GM19324 (cell line): ENCODE measurements around the gene EYS.
"Not testable (repeated sequence)": the region's sequence is repeated elsewhere in the genome, so short reads cannot be mapped to it uniquely, and the experiment has no call there.

ENCODE experiments used
- ATAC-seq: cut with Tn5 transposase; IDR thresholded peaks from one replicate; pipeline ENCODE4 v1.9.1; 2021; ENCODE audit warnings: mild to moderate bottlenecking, moderate library complexity; ENCODE audit not compliant: unreplicated experiment, low FRiP score

EYS gene

DNA sequence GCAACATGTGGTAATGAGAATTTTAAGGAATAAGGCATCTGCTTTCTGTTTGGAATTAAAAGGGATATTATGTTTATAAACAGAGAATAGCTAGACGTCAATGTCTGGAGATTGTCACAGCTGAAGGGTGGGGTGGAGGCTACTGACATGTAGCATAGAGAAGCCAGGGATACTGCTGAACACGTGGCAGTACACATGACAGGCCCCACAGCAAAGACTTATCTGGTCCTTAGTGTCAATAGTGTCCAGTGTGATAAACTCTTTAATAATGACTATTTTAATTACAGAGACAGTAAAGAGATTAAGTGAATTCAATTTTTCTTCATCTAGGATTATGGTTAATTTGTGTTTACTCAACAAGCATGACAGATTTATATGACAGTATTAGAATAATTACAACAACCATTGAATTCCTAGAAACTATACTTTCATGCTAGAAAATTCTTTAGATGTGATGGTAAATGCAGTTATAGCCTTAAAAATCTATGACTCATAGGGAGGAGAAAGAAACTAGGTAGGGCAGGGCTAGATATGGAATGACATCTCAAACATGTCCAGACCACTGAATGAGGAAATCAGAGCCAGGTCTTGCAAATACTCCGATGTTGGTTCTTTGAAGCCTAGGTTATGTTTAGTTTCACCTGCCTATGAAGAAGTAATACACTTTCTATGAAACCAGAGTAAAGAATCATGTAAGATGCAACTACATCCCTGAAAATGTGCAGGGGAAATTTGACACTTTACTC lies 1671.9 kb downstream of the EYS start:
- ATAC-seq, result no peak

DNA sequence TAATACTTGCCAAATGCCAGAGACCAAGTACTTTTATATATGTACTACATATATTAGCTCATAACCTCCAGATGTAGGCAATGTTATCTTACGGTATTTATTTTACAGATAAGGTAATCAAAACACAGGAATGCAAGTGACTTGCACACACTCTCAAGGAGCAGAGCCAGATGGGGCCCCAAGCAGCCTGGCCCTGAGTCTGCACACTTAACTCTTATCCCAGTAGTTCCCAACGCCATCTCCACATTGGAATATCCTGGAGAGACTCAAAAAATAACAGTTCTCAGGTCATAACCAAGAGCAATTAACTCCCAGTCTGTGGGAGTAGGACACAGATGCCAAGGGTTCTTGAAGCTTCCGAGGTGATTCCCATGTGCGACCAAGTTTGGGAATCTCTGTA lies 1672.7 kb downstream of the EYS start:
- ATAC-seq, result no peak

DNA sequence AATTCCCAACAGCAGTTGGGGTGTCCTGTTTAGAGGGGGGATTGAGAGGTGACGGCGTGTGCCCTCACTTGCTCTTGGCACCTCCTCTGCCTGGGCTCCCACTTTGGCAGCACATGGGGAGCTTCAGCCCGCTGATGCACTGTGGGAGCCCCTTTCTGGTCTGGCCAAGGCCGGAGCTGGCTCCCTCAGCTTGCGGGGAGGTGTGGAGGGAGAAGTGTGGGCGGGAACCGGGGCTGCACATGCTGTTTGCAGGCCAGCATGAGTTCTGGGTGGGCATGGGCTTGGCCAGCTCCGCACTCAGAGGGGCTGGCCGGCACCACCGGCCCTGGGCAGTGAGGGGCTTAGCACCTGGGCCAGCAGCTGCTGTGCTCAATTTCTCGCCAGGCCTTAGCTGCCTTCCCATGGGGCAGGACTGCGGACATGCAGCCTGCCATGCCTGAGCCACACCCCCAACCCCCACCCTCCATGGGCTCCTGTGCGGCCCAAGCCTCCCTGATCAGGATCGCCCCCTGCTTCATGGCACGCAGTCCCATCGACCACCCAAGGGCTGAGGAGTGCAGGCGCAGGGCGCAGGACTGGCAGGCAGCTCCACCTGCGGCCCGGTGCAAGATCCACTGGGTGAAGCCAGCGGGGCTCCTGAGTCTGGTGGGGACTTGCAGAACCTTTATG lies 1675.9 kb downstream of the EYS start:
- ATAC-seq, result not testable (repeated sequence)

DNA sequence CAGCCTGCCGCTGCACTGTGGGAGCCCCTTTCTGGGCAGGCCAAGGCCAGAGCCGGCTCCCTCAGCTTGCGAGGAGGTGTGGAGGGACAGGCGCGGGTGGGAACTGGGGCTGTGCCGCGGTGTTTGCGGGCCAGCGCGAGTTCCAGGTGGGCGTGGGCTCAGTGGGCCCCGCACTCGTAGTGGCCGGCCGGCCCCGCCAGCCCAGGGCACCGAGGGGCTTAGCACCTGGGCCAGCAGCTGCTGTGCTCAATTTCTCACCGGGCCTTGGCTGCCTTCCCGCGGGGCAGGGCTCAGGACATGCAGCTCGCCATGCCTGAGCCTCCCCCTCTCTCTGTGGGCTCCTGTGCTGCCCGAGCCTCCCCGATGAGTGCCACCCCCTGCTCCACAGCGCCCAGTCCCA lies 1683.3 kb downstream of the EYS start:
- no peak for ATAC-seq

DNA sequence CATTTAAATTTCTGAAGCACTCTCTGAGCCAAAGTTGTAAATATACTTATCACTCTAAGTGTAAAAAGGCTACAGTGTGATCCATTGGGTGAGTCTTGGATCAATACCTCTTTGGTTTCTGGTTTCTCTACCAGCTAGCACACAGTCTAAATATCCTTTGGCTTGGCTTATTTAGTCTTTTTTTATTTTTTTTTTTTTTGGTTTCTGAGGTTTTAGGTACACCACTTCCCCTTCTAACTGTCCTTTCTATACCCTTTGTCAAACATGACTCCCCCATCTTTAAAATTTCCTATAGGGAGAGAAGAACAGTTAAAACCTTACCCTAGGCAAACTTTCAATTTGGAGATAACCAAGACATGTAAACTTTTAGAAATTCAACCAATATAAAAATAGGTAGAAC lies 1692.4 kb downstream of the EYS start:
- no peak for ATAC-seq

DNA sequence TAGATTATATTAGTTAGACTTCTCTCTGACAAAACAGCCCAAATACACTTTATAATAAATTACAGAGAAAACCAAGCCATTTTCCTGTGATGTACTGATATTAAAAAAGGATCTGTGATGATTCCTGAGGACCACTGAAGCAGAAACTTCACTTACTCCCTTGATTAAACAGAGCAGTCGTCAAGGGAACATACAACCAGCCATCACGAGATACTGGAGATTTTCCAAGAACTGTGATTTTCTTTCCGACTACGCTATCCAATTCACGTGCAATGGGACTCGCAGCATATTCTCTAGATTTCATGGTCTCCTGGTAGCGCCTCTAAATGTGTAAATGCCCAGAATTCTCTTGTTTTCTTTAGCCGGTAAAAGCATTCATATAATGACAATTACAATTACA lies 1694.0 kb downstream of the EYS start:
- no peak for ATAC-seq

DNA sequence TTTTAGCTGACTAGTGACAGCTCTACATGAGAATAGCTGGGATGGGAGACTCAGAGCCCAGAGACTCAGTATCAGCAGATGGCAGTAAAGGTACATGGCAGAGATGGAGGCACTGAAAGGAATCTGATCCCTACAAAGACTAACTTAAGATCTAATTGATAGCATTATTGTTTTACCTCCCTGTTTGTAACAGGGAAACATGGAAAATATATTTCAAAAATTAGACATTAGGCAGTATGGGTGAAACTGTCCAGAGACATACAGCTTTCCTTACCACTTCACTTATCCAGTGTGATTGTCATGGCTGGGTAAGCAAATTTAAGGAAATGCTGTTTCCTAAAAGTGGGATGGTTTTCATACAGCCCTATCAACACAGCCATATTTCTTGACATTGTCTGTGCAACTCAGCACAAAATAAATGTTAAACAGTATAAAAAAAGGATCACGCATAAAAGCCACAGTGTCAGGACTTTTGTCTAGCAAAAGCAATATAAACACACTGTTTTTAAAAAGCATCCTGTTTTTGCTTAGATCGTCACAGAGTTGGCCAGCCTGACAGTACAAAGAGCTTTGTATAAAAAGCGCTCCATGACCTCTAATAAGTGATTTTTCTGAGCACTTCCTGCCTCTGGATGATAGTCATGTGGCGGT lies 1694.5 kb downstream of the EYS start:
- no peak for ATAC-seq

DNA sequence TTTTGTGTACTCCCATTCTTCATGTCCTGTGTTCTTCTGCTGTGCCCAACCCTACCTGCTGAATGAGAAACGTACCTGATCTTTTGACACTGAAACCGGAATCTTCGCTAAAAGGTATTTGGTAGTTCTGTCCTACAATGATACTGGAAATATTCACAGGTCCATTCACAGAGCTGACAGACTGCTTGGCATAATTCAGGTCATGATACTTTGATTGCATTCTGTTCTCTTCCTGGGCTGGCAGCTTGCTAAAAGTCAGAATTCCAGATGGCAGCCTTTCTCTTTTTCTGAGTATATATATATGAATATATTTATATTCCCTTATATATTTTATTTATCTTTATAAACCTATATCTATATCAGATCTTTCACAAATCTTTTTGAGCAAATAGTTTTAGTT lies 1696.4 kb downstream of the EYS start:
- ATAC-seq, result no peak

DNA sequence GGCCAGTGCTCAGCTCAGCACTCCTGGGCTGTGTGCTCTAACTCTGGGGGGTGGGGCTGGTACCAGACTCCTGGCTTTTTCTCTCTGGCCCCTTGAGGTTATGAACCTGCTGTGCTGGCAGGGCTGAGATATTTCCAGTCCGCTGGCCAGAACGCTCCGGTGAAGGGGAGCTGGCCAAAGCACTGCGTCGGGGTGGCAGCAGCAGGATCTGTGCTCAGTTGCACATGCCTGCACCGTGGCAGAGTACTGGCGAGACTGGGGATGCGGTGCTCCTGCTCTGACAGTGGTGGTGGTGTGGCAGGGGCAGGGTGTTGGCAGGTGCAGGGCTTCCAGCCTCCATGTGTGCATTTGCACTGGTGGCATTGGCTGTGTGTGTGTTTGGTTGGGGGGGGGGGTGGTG lies 1697.0 kb downstream of the EYS start:
- no peak for ATAC-seq

DNA sequence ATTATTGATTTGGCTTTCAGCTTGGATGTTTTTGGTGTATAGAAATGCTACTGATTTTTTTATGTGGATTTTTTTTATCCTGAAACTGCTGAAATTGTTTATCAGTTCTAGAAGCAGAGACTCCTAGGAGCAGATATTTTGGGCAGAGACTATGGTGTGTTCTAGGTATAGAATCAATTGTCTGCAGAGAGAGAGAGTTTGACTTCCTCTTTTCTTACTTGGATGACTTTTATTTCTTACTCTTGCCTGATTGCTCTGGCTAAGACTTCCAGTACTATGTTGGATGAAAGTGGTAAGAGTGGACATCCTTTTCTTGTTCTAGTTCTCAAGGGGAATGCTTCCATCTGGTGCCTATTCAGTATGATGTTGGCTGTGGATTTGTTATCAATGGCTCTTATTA lies 1700.8 kb downstream of the EYS start:
- ATAC-seq, result no peak

DNA sequence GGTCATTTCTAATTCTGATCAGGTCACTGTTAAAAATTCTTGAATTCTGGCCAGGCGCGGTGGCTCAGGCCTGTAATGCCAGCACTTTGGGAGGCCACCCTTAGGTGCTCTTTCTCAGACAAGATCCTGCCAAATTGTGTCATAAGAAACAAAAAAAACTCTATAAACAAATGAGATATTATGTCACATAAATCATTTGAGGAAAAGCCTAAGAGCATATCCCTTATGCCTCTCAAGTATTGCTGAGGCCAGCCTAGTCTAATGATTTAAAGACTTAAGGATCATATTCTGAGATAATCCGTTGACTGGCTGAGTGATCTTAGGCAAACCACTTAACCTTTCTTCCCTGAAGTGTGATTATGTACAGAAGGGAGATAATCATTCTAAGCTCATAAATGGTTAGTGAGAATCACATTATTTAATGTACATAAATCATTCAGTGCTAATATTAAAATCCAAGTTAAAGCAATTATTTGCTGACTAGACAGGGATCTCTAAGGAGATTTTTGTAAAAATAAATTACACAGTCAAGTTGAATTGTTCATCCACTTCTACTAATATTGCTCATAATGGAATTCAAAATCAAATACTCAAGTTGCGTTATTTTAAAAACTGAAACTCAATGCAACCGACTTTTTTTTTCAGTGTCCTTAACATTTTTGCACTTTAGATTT lies 1706.1 kb downstream of the EYS start:
- no peak for ATAC-seq

DNA sequence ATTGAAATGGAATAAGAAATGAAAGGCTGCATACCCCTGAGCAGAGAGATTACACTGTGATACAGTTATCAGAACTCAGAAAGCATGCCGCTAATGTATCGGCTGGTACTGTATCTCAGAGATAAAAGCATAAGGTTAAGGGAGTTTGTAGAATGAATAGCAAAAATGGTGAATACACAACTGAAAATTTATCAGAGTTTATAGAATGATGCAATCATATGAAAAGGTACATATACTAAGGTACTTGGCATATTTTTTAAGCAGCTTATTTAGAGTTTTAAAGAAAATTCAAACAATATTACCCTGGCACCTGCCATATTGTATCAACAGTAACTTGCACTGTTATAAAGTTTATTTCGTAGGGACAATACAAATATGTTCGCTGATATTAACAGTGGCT lies 1707.4 kb downstream of the EYS start:
- no peak for ATAC-seq

DNA sequence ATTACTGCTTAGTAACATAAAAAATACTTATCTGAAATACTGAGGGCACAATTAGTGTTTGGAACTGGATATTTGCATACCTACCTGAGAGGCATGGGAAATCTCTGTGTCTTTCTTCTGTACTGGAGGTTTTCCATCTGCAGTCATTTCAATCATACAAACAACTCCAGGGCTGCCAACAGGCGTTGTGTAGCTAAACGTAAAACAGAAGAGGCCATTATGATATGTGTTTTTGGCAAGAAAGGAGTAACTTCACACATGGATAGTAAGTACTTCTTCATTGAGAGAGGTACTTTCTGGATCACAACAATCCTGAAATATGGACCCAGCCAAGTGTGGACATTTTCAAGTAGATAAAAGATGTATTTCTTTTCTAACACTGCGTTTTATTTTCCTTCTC lies 1708.0 kb downstream of the EYS start:
- ATAC-seq, result no peak

DNA sequence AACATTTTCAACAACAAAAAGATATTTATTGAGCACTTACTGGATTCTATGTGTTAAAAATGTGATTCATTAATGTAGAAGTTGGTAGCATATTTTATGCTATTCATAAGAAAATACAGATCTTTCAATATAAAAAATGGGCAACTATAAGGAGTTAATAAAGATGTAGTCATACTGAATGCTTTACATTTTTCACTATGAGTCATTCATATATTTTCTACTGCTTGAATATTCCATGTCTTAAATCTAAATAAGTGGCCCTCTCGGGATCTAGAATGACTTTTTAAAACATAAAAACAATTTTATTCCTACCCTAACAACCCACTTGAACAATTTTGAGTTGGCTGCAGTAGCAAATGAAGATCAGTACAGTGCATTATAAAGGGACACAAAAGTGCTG lies 1709.3 kb downstream of the EYS start:
- ATAC-seq, result no peak

DNA sequence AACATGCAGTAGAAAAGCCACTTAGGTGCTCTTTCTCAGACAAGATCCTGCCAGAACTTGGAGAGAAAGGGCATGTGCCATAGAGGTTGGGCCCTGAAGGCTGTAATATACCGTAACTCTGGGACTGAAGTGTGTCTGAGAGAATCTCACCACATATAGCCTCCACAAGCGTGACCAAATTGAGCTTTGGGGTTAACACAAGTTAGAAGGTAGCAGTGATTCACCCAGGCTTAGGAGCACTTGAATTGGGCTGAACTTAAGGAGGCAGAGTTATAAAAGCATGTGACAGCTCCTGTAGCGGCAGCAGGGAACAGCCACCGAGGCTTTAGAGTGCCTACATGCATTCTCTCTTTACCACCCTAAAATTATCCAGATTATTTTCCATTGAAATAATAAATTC lies 1709.8 kb downstream of the EYS start:
- no peak for ATAC-seq

DNA sequence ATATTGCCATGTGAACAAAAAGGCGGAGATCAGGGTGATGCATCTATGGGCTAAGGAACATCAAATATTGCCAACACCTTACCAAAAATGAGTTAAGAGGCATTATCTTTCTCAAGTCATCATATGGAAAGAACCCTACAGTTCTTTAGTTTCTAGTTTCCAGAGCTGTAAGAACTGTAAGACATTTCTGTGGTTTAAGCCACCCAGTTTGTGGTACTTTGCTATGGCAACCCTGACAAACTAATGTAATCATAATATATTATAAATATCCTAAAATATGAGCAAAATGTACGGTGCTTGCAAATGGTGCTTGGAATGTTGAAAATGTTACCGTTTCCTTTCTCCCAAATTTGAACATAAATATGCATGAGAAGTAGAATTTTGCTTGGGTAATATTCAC lies 1721.8 kb downstream of the EYS start:
- no peak for ATAC-seq

DNA sequence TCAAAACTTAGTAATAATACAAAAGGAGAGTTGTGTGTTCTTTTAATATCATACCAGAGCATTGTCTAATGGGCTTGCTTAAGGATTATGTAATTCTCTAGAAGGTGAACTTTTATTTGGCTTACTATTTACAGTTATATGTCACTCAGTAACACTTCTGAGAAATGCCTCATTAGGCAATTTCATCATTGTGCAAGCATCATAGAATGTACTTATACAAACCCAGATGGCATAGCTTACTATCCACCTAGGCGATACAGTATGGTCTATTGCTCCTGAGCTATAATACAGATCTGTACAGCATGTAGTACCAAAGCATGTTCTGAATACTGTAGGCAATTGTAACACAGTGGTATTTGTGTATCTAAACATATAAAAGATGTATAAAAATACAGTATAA lies 1731.3 kb downstream of the EYS start:
- ATAC-seq, result no peak

DNA sequence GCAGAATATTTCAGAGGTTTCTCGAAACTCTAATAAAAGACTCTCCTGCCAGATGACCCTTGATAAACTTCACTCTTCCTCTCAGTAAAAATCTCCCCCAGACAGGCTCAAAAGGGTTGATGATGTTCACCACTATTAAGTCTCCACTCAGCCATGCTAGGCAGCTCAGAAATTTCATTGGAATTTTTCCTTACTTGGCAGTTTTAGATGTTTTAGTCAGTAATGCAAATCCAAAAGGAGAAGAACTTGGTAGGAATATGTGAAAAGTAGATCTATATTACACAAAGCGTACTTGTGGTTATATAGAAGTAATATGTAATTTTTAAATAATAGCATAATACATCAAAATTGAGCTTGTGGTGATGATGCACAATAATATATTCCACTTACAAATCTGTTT lies 1738.4 kb downstream of the EYS start:
- no peak for ATAC-seq

DNA sequence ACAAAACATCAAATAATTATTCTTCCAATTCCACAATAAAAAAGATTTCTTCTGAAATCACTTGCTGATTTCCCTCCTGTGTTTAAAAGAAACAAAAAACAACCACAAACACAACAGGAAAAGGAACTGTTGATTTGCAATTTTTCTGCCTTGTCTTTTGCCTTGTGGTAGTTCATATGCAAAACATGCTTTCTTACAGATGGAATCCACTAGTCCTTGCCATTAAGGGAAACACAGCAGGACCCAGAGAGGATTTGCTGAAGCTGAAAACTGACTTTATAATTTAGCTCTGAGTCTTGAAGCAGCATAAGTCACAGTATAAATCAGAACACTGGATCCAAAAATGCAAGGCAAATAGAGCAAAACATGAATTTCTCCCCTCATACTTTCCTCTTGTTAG lies 1742.7 kb downstream of the EYS start:
- ATAC-seq, result no peak

DNA sequence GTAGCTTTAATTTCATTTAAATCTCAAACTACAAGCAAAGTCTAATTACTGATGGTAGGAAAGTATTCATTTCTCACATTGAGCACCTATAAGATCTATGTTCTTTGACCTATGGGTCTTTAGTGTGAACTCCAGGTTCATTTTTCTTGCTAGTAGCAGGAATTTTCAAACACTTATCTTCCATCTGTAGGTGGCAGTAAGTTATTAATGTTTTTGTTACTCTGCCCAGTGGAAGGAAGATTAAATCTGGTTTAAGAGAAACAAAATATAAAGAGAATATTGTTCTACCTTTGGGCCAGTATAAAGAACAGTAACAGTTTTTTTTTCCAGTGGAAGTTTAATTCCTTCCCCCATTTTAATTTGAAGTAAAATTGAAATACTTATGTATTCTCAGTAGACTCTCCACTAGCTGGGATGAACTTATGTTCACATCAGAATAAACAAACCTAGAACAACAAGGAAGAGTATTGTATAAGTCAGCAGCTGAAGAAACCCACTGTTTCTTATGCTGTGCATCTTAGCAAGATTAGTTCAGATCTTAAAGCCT lies 1743.2 kb downstream of the EYS start:
- no peak for ATAC-seq
